HUES6 (cell line): ENCODE data around the gene ZC3H18.
A peak's percentile ranks its signal among the peaks of the same experiment; 100 is the strongest.

Source experiments
- H3K27ac ChIP-seq: 2 replicates; pipeline ENCODE4 v1.7.0; 2013; ENCODE audit warnings: low read depth, mild to moderate bottlenecking, low read length, inconsistent platforms
- H3K27me3 ChIP-seq: 2 replicates; pipeline ENCODE4 v1.6.1; 2013; ENCODE audit warnings: low read length; ENCODE audit not compliant: control insufficient read depth, insufficient read depth
- H3K36me3 ChIP-seq: 2 replicates; pipeline ENCODE4 v1.6.1; 2013; ENCODE audit warnings: low read length; ENCODE audit not compliant: control insufficient read depth, insufficient read depth
- H3K4me1 ChIP-seq: 2 replicates; pipeline ENCODE4 v1.6.1; 2013; ENCODE audit warnings: low read length; ENCODE audit not compliant: control insufficient read depth, insufficient read depth
- H3K4me3 ChIP-seq: 2 replicates; pipeline ENCODE4 v1.5.1; 2013; ENCODE audit warnings: low read depth, low read length
- H3K9ac ChIP-seq: one replicate; pipeline ENCODE4 v1.6.1; 2013; ENCODE audit warnings: mild to moderate bottlenecking, low read length
- H3K9me3 ChIP-seq: 2 replicates; pipeline ENCODE4 v1.6.1; 2013; ENCODE audit warnings: low read depth, low read length; ENCODE audit not compliant: control insufficient read depth, insufficient read depth

Gene ZC3H18

DNA sequence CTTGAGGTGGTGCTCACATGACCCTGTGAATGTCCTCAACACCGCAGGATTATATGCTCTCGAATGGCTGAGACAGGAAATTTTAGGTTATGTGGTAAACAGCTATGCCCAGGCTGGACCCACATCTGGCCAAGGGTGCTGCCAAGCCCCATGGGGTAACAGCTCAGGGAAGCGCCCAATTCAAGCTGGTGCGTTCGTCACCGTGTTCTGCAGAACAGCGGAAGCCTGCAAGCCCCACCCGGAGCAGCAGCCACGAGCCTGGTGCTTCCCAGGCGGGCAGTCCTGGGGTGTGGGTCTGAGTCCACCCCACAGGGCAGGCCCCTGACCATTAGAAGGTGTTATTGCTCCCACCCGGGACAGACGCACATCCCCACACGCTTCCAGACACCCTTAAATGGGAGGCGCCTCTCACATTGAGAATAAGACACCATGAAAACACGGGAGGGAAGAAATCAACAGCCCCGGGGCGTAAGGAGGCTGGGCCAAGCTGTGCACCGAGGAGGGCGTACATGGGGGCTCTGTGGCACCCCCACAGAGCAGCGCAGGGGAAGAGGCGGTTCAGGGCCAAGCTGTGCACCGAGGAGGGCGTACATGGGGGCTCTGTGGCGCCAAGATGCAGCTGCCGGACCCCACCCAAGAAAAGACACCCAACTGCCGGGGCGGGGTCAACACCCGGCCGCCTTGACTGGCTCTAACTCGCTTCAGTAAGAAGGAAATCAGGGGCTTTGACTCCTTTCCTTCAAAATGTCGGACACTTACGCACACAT lies 83.6 kb downstream of the ZC3H18 start:
- H3K4me1 ChIP-seq: peaks cover 15% of the 10 kb centered on the region
- no peaks in the 10 kb centered on the region for H3K27me3 ChIP-seq
- no peak overlapping the region for H3K9ac ChIP-seq
- peaks cover 56% of the 10 kb centered on the region for H3K36me3 ChIP-seq
- no peak overlapping the region for H3K27ac ChIP-seq
- no peak overlapping the region for H3K4me3 ChIP-seq
- H3K9me3 ChIP-seq: no peaks in the 10 kb centered on the region

DNA sequence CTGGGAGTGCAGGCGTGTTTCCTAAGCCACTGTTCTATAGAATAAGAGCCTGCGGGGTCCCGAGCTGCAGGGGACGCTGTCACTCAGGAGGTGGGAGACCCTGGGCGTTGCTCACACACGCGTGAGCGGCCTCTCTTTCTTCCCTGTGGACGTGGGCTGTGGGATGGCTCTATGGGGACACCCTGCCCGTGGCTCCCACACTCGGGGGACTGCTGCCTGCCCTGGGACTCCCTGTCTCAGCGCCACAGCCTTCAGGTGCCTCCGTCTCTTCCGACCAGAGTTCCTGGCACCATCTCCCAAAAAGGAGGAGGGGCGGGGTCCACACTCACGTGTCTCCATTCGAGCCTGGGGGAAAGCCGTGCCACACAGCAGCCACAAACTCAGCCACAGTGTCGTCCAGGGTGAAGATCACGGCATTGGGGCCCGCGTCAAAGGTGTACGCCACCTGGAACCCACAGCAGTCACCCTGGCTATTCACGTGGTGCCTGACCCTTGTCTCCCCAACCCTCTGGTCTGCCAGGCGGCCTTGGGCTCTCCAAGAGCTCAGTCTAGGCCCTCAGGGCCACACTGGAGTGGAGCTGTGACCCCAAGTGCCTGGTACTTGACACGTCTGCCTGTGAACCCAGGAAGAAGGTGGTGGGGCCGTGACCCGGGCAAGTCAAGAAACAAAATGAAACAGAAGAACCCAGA lies 84.3 kb downstream of the ZC3H18 start:
- H3K4me3 ChIP-seq: no peak overlapping the region
- H3K9ac ChIP-seq: no peak overlapping the region
- H3K27ac ChIP-seq: no peak overlapping the region
- peaks cover 15% of the 10 kb centered on the region for H3K4me1 ChIP-seq
- no peaks in the 10 kb centered on the region for H3K9me3 ChIP-seq
- no peaks in the 10 kb centered on the region for H3K27me3 ChIP-seq
- peaks cover 56% of the 10 kb centered on the region for H3K36me3 ChIP-seq

DNA sequence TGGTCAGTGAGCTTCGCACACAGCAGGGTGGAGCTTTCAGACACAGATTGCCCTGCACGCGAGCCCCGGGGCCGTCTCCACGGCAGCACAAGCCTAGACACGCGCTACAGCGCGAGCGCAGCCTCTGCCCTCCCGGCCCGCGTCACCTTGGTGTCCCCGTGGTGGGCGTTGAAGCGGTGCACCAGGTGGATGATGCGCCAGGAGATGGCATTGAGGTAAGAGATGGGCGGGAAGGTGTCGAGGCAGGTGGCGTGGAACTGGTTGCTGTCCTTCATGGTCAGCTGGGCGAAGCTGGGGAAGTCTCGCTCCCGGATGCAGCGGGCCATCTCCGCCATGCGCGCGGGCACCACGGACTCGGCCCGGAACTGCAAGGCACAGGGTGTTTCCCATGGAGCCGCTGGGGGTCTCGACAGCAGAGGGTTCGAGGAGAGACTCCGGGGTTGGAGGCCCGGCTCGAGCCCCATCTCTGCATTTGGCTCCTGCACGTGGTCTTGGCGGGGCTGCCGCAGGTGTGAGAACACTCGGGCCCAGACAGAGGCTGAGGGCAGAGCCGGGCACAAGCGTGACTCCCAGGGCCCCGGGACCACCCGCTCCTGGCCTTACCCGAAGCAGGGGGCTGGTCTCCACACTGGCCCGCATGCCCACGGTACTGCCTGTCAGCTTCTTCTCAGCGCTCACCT lies 85.0 kb downstream of the ZC3H18 start:
- Histone ChIP-seq H3K27ac (no peak overlapping the region), H3K9me3 (no peaks in the 10 kb centered on the region), H3K4me1 (peaks cover 9% of the 10 kb centered on the region), H3K4me3 (no peak overlapping the region), H3K9ac (no peak overlapping the region), H3K36me3 (peaks cover 56% of the 10 kb centered on the region), H3K27me3 (no peaks in the 10 kb centered on the region)

DNA sequence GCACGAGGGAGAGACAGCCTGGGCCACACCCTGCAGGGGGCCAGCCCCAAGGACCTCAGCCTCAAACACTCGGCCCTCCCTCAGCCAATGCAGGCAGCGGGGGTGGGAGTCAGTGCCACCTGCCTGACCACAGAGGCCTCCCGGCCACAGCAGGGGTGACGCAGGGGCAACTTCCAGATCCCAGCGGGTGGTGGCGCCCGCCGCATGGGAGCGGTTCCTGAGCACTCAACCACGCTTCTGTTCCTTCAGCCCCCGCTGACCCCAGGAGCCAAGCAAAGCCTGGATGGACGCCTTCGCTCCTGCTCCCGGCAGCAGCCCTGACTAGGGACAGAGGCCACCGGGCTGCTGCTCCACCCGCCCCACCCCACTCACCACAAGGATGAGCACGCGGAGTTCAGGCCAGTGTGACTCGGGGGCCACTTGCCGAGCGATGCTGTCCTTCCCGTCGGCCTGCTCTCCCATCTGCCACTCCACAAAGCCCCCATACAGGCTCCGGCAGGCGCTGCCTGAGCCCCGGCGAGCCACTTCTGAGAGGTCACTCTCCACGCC lies 85.6 kb downstream of the ZC3H18 start:
- no peak overlapping the region for H3K9ac ChIP-seq
- H3K27me3 ChIP-seq: no peaks in the 10 kb centered on the region
- no peak overlapping the region for H3K4me3 ChIP-seq
- H3K4me1 ChIP-seq: peaks cover 8% of the 10 kb centered on the region
- no peaks in the 10 kb centered on the region for H3K9me3 ChIP-seq
- H3K27ac ChIP-seq: no peak overlapping the region
- peaks cover 56% of the 10 kb centered on the region for H3K36me3 ChIP-seq

DNA sequence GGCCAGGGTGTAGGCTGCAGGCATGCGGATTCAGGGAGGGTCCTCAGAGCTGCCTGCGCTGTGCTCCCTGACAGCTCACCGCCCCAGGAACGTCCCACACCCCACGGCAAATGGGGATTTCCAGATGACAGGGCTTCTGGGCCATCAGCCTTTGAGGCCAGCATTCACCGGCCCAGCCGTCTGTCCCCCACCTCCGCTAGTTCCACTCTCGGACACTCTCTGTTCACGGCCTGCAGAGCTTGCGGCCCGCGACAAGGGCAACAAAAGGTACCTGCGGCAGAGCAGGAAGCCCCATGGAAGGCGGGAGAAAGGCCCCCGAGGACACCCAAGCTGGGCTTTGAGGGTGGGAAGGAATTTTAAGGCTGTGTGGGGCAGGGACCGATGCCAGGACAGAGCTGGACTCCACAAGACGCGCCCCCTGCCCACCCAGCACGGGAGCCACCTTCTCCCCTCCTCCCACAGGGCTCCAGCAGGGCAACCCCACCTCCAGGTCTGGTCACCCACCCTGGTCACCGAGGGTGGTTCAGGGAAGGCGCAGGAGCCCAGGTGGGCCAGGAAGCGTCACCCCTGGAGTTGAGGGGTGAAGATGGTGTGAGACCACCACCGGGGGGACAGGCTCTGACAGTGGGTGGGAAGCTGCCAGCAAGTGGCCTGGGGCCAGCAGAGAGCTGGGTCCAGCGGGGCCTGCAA lies 86.2 kb downstream of the ZC3H18 start:
- Histone ChIP-seq H3K27ac (no peak overlapping the region), H3K27me3 (no peaks in the 10 kb centered on the region), H3K9me3 (no peaks in the 10 kb centered on the region), H3K4me3 (no peak overlapping the region), H3K4me1 (peaks cover 4% of the 10 kb centered on the region), H3K9ac (no peak overlapping the region), H3K36me3 (peaks cover 56% of the 10 kb centered on the region)

- no peaks in the 10 kb centered on the region for H3K9me3 ChIP-seq
- H3K9ac ChIP-seq: no peak overlapping the region
- H3K27ac ChIP-seq: no peak overlapping the region
- peaks cover 51% of the 10 kb centered on the region for H3K36me3 ChIP-seq
- H3K4me3 ChIP-seq: no peak overlapping the region
- no peaks in the 10 kb centered on the region for H3K27me3 ChIP-seq
- H3K4me1 ChIP-seq: no peaks in the 10 kb centered on the region; the same call in 1 of the 2 replicates
These were observed 87.2 kb downstream of the ZC3H18 start for GRCh38 chr16:88657371-88657770.

- Histone ChIP-seq H3K4me1 (no peaks in the 10 kb centered on the region; the same call in 1 of the 2 replicates), H3K36me3 (peaks cover 45% of the 10 kb centered on the region), H3K9me3 (no peaks in the 10 kb centered on the region), H3K4me3 (no peak overlapping the region), H3K27ac (no peak overlapping the region), H3K27me3 (no peaks in the 10 kb centered on the region), H3K9ac (no peak overlapping the region)
These were observed 88.5 kb downstream of the ZC3H18 start for GRCh38 chr16:88658714-88659113.

- no peaks in the 10 kb centered on the region; the same call in 1 of the 2 replicates for H3K4me1 ChIP-seq
- peaks cover 41% of the 10 kb centered on the region for H3K36me3 ChIP-seq
- H3K9ac ChIP-seq: no peak overlapping the region
- H3K9me3 ChIP-seq: no peaks in the 10 kb centered on the region
- H3K27ac ChIP-seq: no peak overlapping the region
- H3K4me3 ChIP-seq: no peak overlapping the region
- no peaks in the 10 kb centered on the region for H3K27me3 ChIP-seq
These were observed 89.0 kb downstream of the ZC3H18 start for GRCh38 chr16:88659160-88659559.

- Histone ChIP-seq H3K4me1 (no peaks in the 10 kb centered on the region; the same call in 1 of the 2 replicates), H3K9ac (no peak overlapping the region), H3K36me3 (peaks cover 25% of the 10 kb centered on the region), H3K9me3 (no peaks in the 10 kb centered on the region), H3K27me3 (no peaks in the 10 kb centered on the region), H3K4me3 (no peak overlapping the region), H3K27ac (no peak overlapping the region)
These were observed 91.3 kb downstream of the ZC3H18 start for GRCh38 chr16:88661468-88661867.

- no peaks in the 10 kb centered on the region; the same call in 1 of the 2 replicates for H3K4me1 ChIP-seq
- peak overlapping the region; percentile 72 for H3K9ac ChIP-seq
- H3K36me3 ChIP-seq: peaks cover 17% of the 10 kb centered on the region
- H3K27me3 ChIP-seq: no peaks in the 10 kb centered on the region
- H3K9me3 ChIP-seq: no peaks in the 10 kb centered on the region
- H3K27ac ChIP-seq: no peak overlapping the region; the same call in 1 of the 2 replicates
- H3K4me3 ChIP-seq: peak overlapping the region; percentile 90
These were observed 92.1 kb downstream of the ZC3H18 start for GRCh38 chr16:88662222-88662842.
